HCT116 (cell line): Measurements from ENCODE around the gene MKRN1. TPM values are rescaled to one million over a fixed set of nuclear protein-coding genes. Genes with fewer than 3 reads are reported as not detected.

Experiments used
- ATAC-seq: fragments of 200-7000 bp; cut with Tn5 transposase; 2 replicates; pipeline ENCODE4 v1.9.1; 2020; ENCODE audit warnings: mild to moderate bottlenecking, moderate library complexity
- BruUV-seq: library from RNA; stranded (reverse); fragments of 400-500 nt; replicated peaks from 2 replicates; lab custom pipeline; 2021; lab: Mats Ljungman, UMichigan
- CTCF ChIA-PET: fragments of 300-600 bp; sonication (Branson Sonifier 250); formaldehyde crosslinking; loops from one replicate; lab custom pipeline; 2021; ENCODE audit warnings: antibody characterized with exemption; lab: Charles Lee
- POLR2A ChIA-PET: fragments of 300-600, 350-600 bp; sonication (Branson Sonifier 250); formaldehyde crosslinking; loops from one replicate; lab custom pipeline; 2021; ENCODE audit warnings: antibody characterized with exemption; lab: Charles Lee
- RAD21 ChIA-PET, 2 experiments: fragments of 300-600 bp; sonication (Branson Sonifier 250); formaldehyde crosslinking; loops; one replicate each; lab custom pipeline; 2023; ENCODE audit warnings: low total read pairs in 2 of 2; ENCODE audit not compliant: uncharacterized antibody in 2 of 2, unreplicated experiment in 2 of 2, low non-redundant PET in 1 of 2; lab: Charles Lee
- DNase-seq: peaks from one replicate; pipeline ENCODE4 v3.0.0-alpha.2; 2010; ENCODE audit warnings: low read depth, low spot score
- H2AFZ ChIP-seq: fragments of 200-600 bp; shearing (Covaris generic), sonication (generic); 2 replicates; pipeline ENCODE4 v1.6.1; 2017; ENCODE audit warnings: low read depth, mixed run types, mixed read lengths, antibody characterized with exemption, low read length; ENCODE audit not compliant: poor library complexity, severe bottlenecking
- H3K27ac ChIP-seq: 2 replicates; pipeline ENCODE4 v1.5.1; 2012; ENCODE audit warnings: low read depth, low read length
- H3K27me3 ChIP-seq: fragments of 200-600 bp; sonication (generic); 2 replicates; pipeline ENCODE4 v1.6.1; 2016; ENCODE audit warnings: mixed run types, low read length, mixed read lengths; ENCODE audit not compliant: insufficient read depth
- H3K36me3 ChIP-seq, 2 experiments: fragments of 200-500 bp in 1 of 2; fragments of 200-600 bp in 1 of 2; sonication (Bioruptor generic) in 1 of 2; sonication (generic) in 1 of 2; 2 replicates each; pipeline versions ENCODE4 v1.5.1 to v1.6.1; 2014 to 2016; ENCODE audit warnings: low read length in 2 of 2, inconsistent platforms in 1 of 2, mixed read lengths in 1 of 2, mixed run types in 1 of 2; ENCODE audit not compliant: insufficient read depth in 2 of 2, control insufficient read depth in 1 of 2
- H3K4me1 ChIP-seq, 2 experiments: fragments of 200-600 bp in 1 of 2; sonication (generic) in 1 of 2; 2 replicates each; pipeline versions ENCODE4 v1.5.1 to v1.6.1; 2012 to 2017; ENCODE audit warnings: low read length in 2 of 2, inconsistent platforms in 1 of 2, mild to moderate bottlenecking in 1 of 2, mixed read lengths in 1 of 2, mixed run types in 1 of 2, moderate library complexity in 1 of 2; ENCODE audit not compliant: insufficient read depth in 2 of 2, control insufficient read depth in 1 of 2
- H3K4me2 ChIP-seq: fragments of 200-600 bp; sonication (generic); 2 replicates; pipeline ENCODE4 v1.6.1; 2017; ENCODE audit warnings: mixed run types, low read length, mixed read lengths
- H3K4me3 ChIP-seq, 2 experiments: fragments of 200-600 bp in 1 of 2; sonication (generic) in 1 of 2; replicated peaks in 1 of 2; 2 replicates each; pipeline ENCODE4 v1.5.1; 2011 to 2016; ENCODE audit warnings: low read length in 2 of 2, control low read depth in 1 of 2, low read depth in 1 of 2, mild to moderate bottlenecking in 1 of 2, mixed read lengths in 1 of 2, mixed run types in 1 of 2
- H3K79me2 ChIP-seq: fragments of 200-600 bp; sonication (generic); 2 replicates; pipeline ENCODE4 v1.6.1; 2017; ENCODE audit warnings: mild to moderate bottlenecking, mixed run types, low read length, moderate library complexity, mixed read lengths; ENCODE audit not compliant: insufficient read depth
- H3K9ac ChIP-seq: fragments of 200-600 bp; sonication (generic); 2 replicates; pipeline ENCODE4 v1.6.1; 2016; ENCODE audit warnings: low read length, mixed read lengths
- H3K9me2 ChIP-seq: fragments of 200-600 bp; sonication (generic), shearing (Covaris generic); 2 replicates; pipeline ENCODE4 v1.6.1; 2017; ENCODE audit warnings: mixed run types, mild to moderate bottlenecking, moderate library complexity; ENCODE audit not compliant: insufficient read depth
- H3K9me3 ChIP-seq, 2 experiments: fragments of 200-500 bp in 1 of 2; fragments of 200-600 bp in 1 of 2; sonication (Bioruptor generic) in 1 of 2; sonication (generic) in 1 of 2; 2 replicates each; pipeline ENCODE4 v1.6.1; 2014 to 2017; ENCODE audit warnings: low read length in 2 of 2, mixed read lengths in 2 of 2, inconsistent platforms in 1 of 2, low read depth in 1 of 2, mild to moderate bottlenecking in 1 of 2, mixed run types in 1 of 2, moderate library complexity in 1 of 2; ENCODE audit not compliant: control insufficient read depth in 1 of 2, insufficient read depth in 1 of 2
- H4K20me1 ChIP-seq: fragments of 200-600 bp; sonication (generic), shearing (Covaris generic); 2 replicates; pipeline ENCODE4 v1.6.1; 2017; ENCODE audit warnings: mixed run types, mild to moderate bottlenecking, moderate library complexity; ENCODE audit not compliant: insufficient read depth
- ATF3 ChIP-seq: IDR thresholded peaks from 2 replicates; pipeline ENCODE4 v1.6.1; 2012
- ELF1 ChIP-seq: IDR thresholded peaks from 2 replicates; pipeline ENCODE4 v1.6.1; 2012; ENCODE audit warnings: low read depth, borderline replicate concordance
- EZH2 ChIP-seq: fragments of 200-600 bp; sonication (generic); IDR thresholded peaks from 2 replicates; pipeline ENCODE4 v1.6.1; 2017; ENCODE audit warnings: antibody characterized with exemption, mixed run types
- EZH2phosphoT487 ChIP-seq: fragments of 200-600 bp; IDR thresholded peaks from 2 replicates; pipeline ENCODE4 v1.6.1; 2018; ENCODE audit warnings: antibody characterized with exemption, borderline replicate concordance
- FOSL1 ChIP-seq: IDR thresholded peaks from 2 replicates; pipeline ENCODE4 v1.6.1; 2012; ENCODE audit warnings: low read depth
- JUND ChIP-seq: IDR thresholded peaks from 2 replicates; pipeline ENCODE4 v1.6.1; 2012
- POLR2AphosphoS5 ChIP-seq: IDR thresholded peaks from 2 replicates; pipeline ENCODE4 v1.6.1; 2011; ENCODE audit warnings: mild to moderate bottlenecking, low read depth, low read length, moderate library complexity
- SRF ChIP-seq: IDR thresholded peaks from 2 replicates; pipeline ENCODE4 v1.6.1; 2012; ENCODE audit warnings: low read depth
- TCF7L2 ChIP-seq: IDR thresholded peaks from 2 replicates; pipeline ENCODE4 v1.7.0; 2011; ENCODE audit warnings: borderline replicate concordance, inconsistent platforms; ENCODE audit not compliant: insufficient read depth, insufficient read length; ENCODE audit errors: extremely low read depth
- ZFX ChIP-seq: fragments of 450-650 bp; IDR thresholded peaks from 2 replicates; pipeline ENCODE4 v1.6.1; 2017
- ZNF274 ChIP-seq: fragments of 200-500 bp; sonication (Bioruptor generic); IDR thresholded peaks from 2 replicates; pipeline ENCODE4 v1.6.1; 2014; ENCODE audit warnings: mild to moderate bottlenecking, low read depth, low read length, inconsistent platforms
- intact Hi-C: fragments of 100-400 bp; cut with micrococcal nuclease; formaldehyde crosslinking; loops from 2 replicates; pipeline ENCODE4 v1.10.0; 2022
- total RNA-seq: library from RNA; stranded (reverse); gene quantifications from one replicate; pipeline ENCODE4 v1.2.1, GENCODE V29; 2021; ENCODE audit not compliant: unreplicated experiment
- TF ChIP-seq, protein P1 (sequence below): IDR thresholded peaks from 2 replicates; pipeline ENCODE4 v1.6.1; 2011; ENCODE audit warnings: mild to moderate bottlenecking, low read length, moderate library complexity; ENCODE audit not compliant: insufficient replicate concordance; ENCODE audit errors: extremely low read depth
- TF ChIP-seq, protein P2 (sequence below): IDR thresholded peaks from 2 replicates; pipeline ENCODE4 v1.6.1; 2012; ENCODE audit warnings: low read depth
- TF ChIP-seq, protein P3 (sequence below): IDR thresholded peaks from 2 replicates; pipeline ENCODE4 v1.6.1; 2012
- TF ChIP-seq, protein P4 (sequence below), 3 experiments: fragments of 200-600 bp in 1 of 3; sonication (generic) in 1 of 3; IDR thresholded peaks in 2 of 3; conservative IDR thresholded peaks in 1 of 3; 2 replicates each; pipeline ENCODE4 v1.5.1; 2012 to 2017; ENCODE audit warnings: low read depth in 2 of 3, low read length in 2 of 3, antibody characterized with exemption in 1 of 3, borderline replicate concordance in 1 of 3, control low read depth in 1 of 3, mild to moderate bottlenecking in 1 of 3, mixed read lengths in 1 of 3, mixed run types in 1 of 3, moderate library complexity in 1 of 3; ENCODE audit not compliant: insufficient read depth in 1 of 3

MKRN1 gene
- total RNA-seq, 1 experiment from 2014 or later = 95.0 TPM

- intact Hi-C loops = no loop called here
- ATAC-seq = no peak
- no peaks in the 10 kb centered on the region for H3K36me3 ChIP-seq
These were observed 53.2 kb downstream of the MKRN1 start for GRCh38 chr7:140426130-140426529.

More at GRCh38 chr7:140426130-140426529, 53.2 kb downstream of the MKRN1 start:
- Histone ChIP-seq H3K9me2 (no peaks in the 10 kb centered on the region), H3K4me3 (no peak overlapping the region), H3K9me3 (no peaks in the 10 kb centered on the region), H2AFZ (no peak overlapping the region), H3K4me2 (no peak overlapping the region), H4K20me1 (no peaks in the 10 kb centered on the region), H3K79me2 (no peaks in the 10 kb centered on the region), H3K4me1 (no peaks in the 10 kb centered on the region), H3K9ac (no peak overlapping the region), H3K27ac (no peak overlapping the region), H3K27me3 (no peaks in the 10 kb centered on the region)
- BruUV-seq = no TSS peak
- TF ChIP-seq ZFX (no peak), ELF1 (no peak), SRF (no peak), EZH2phosphoT487 (no peak), FOSL1 (no peak), JUND (no peak), ATF3 (no peak), POLR2AphosphoS5 (no peak), EZH2 (no peak), ZNF274 (no peak), TCF7L2 (no peak)
- TF ChIP-seq, protein P1, sequence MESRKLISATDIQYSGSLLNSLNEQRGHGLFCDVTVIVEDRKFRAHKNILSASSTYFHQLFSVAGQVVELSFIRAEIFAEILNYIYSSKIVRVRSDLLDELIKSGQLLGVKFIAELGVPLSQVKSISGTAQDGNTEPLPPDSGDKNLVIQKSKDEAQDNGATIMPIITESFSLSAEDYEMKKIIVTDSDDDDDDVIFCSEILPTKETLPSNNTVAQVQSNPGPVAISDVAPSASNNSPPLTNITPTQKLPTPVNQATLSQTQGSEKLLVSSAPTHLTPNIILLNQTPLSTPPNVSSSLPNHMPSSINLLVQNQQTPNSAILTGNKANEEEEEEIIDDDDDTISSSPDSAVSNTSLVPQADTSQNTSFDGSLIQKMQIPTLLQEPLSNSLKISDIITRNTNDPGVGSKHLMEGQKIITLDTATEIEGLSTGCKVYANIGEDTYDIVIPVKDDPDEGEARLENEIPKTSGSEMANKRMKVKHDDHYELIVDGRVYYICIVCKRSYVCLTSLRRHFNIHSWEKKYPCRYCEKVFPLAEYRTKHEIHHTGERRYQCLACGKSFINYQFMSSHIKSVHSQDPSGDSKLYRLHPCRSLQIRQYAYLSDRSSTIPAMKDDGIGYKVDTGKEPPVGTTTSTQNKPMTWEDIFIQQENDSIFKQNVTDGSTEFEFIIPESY = no peak
- TF ChIP-seq, protein P2, sequence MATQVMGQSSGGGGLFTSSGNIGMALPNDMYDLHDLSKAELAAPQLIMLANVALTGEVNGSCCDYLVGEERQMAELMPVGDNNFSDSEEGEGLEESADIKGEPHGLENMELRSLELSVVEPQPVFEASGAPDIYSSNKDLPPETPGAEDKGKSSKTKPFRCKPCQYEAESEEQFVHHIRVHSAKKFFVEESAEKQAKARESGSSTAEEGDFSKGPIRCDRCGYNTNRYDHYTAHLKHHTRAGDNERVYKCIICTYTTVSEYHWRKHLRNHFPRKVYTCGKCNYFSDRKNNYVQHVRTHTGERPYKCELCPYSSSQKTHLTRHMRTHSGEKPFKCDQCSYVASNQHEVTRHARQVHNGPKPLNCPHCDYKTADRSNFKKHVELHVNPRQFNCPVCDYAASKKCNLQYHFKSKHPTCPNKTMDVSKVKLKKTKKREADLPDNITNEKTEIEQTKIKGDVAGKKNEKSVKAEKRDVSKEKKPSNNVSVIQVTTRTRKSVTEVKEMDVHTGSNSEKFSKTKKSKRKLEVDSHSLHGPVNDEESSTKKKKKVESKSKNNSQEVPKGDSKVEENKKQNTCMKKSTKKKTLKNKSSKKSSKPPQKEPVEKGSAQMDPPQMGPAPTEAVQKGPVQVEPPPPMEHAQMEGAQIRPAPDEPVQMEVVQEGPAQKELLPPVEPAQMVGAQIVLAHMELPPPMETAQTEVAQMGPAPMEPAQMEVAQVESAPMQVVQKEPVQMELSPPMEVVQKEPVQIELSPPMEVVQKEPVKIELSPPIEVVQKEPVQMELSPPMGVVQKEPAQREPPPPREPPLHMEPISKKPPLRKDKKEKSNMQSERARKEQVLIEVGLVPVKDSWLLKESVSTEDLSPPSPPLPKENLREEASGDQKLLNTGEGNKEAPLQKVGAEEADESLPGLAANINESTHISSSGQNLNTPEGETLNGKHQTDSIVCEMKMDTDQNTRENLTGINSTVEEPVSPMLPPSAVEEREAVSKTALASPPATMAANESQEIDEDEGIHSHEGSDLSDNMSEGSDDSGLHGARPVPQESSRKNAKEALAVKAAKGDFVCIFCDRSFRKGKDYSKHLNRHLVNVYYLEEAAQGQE = no peak
- TF ChIP-seq, protein P3, sequence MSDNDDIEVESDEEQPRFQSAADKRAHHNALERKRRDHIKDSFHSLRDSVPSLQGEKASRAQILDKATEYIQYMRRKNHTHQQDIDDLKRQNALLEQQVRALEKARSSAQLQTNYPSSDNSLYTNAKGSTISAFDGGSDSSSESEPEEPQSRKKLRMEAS = no peak
- TF ChIP-seq, protein P4, sequence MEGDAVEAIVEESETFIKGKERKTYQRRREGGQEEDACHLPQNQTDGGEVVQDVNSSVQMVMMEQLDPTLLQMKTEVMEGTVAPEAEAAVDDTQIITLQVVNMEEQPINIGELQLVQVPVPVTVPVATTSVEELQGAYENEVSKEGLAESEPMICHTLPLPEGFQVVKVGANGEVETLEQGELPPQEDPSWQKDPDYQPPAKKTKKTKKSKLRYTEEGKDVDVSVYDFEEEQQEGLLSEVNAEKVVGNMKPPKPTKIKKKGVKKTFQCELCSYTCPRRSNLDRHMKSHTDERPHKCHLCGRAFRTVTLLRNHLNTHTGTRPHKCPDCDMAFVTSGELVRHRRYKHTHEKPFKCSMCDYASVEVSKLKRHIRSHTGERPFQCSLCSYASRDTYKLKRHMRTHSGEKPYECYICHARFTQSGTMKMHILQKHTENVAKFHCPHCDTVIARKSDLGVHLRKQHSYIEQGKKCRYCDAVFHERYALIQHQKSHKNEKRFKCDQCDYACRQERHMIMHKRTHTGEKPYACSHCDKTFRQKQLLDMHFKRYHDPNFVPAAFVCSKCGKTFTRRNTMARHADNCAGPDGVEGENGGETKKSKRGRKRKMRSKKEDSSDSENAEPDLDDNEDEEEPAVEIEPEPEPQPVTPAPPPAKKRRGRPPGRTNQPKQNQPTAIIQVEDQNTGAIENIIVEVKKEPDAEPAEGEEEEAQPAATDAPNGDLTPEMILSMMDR (IDR thresholded peaks at IDR 0.05 in 2 of 3, conservative IDR thresholded peaks at IDR 0.05 in 1 of 3; ENCODE audit: borderline replicate concordance in 1 of 3, insufficient read depth in 1 of 3, low read depth in 2 of 3, low read length in 2 of 3) = no peak
- no peak for DNase-seq
- RAD21 ChIA-PET = no interaction called here
- CTCF ChIA-PET = no interaction called here
- POLR2A ChIA-PET = interaction anchor here (0.8 kb wide), 1 partner anchor 654 kb away, joined by 4 read pairs; no protein-coding TSS in a partner anchor
